GM12865 (cell line): ENCODE measurements around the gene MGAT5.

Source experiments
- DNase-seq: peaks from one replicate; pipeline ENCODE4 v3.0.0; 2010; ENCODE audit warnings: low read depth
- H3K4me3 ChIP-seq: 2 replicates; pipeline ENCODE4 v1.5.1; 2011; ENCODE audit warnings: mild to moderate bottlenecking, low read depth, low read length, control low read depth
- CTCF ChIP-seq: IDR thresholded peaks from 2 replicates; pipeline ENCODE4 v1.5.1; 2011; ENCODE audit warnings: low read length, control low read depth, low read depth, inconsistent platforms; ENCODE audit not compliant: insufficient read depth; ENCODE audit errors: missing control alignments

Gene MGAT5

DNA sequence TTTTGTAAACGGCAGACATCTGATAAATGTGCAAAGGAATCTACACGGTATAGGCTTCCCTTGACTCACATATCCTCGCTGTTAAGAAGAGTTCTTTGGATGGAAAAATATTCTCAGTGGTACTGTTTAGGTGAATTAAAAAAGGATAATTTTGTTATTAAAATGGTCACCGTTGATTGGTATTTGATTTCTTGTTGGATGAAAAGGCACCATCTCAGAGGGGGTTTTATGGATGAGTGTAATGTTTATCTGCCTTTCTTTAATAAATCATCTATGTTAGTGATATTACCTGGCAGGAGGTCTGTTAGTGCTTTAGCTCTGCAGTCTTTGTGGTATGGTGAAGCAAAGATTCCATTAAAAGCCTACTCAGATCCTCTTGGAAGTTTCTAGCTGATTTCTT lies 92.3 kb downstream of the MGAT5 start:
- no peak for DNase-seq
- TF ChIP-seq CTCF = no peak
- no peak overlapping the region for H3K4me3 ChIP-seq

DNA sequence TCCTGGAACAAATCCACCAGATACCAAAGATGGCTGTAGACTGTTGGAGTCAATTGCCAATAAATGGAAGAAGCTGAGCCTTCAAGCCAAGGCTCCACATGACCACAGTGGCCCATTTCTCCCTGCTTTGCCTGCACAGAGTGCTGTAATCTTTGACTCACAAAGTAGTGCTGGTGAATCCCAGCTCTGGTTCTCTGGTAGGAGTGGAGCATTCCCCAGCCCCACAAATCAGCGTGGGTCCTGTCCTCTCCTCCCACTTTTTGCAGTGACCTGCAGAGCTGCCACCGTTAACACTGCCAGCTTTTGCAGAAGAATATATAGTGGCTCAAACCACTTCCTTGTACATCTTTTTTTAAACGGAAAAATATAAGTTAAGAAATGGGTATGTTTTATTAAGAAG lies 93.9 kb downstream of the MGAT5 start:
- no peak for TF ChIP-seq CTCF

GRCh38 chr2:134348239-134348638 lies 94.4 kb downstream of the MGAT5 start:
- DNase-seq = no peak
- H3K4me3 ChIP-seq = no peak overlapping the region
- no peak for TF ChIP-seq CTCF

More for the DNA sequence above, 93.9 kb downstream of the MGAT5 start:
- no peak overlapping the region for H3K4me3 ChIP-seq
- DNase-seq = no peak

GRCh38 chr2:134348760-134349159 lies 94.9 kb downstream of the MGAT5 start:
- no peak for DNase-seq
- TF ChIP-seq CTCF = no peak

DNA sequence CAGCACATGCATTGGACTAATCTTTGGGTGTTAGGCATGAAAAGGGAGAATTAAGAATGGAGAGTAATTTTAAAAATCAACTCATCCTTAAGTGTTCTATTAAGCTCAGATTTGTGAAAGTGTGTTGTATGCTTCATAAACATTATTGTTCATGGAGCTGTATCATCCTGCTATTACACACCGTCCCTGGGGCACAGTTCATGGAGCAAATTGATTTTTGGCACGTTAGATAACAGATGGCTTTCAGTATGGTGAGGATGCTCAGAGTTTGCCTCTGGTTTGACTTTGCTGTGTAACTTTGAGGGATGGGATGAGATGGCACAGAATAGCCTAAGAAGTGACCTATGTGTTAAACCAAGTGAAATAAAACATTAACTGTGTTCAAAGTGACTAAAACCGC lies 97.1 kb downstream of the MGAT5 start:
- TF ChIP-seq CTCF = no peak
- no peak for DNase-seq

More at GRCh38 chr2:134348760-134349159, 94.9 kb downstream of the MGAT5 start:
- no peak overlapping the region for H3K4me3 ChIP-seq

GRCh38 chr2:134351899-134352298 lies 98.0 kb downstream of the MGAT5 start:
- no peak for DNase-seq
- no peak overlapping the region for H3K4me3 ChIP-seq
- no peak for TF ChIP-seq CTCF

More for the DNA sequence above, 97.1 kb downstream of the MGAT5 start:
- no peak overlapping the region for H3K4me3 ChIP-seq

- H3K4me3 ChIP-seq = no peak overlapping the region
- peak; percentile 54 for DNase-seq
- no peak for TF ChIP-seq CTCF
These were observed 99.0 kb downstream of the MGAT5 start for GRCh38 chr2:134352844-134353243.
